SK-N-SH treated with all-trans-retinoic acid at 6 μM for 48 hours (cell line): ENCODE data around the gene LDLRAD2.
"Not testable (repeated sequence)": the region's sequence is repeated elsewhere in the genome, so short reads cannot be mapped to it uniquely, and the experiment has no call there.

Experiments
- ATAC-seq: fragments of 200-7000 bp; cut with Tn5 transposase; 3 replicates; pipeline ENCODE4 v1.9.1; 2020; ENCODE audit warnings: mild to moderate bottlenecking, moderate library complexity
- ARNTL ChIP-seq: fragments of 450-650 bp; formaldehyde crosslinking; IDR thresholded peaks from 2 replicates; pipeline ENCODE4 v1.5.0; 2020; ENCODE audit warnings: low read depth, mild to moderate bottlenecking, moderate library complexity, borderline replicate concordance
- CSDC2 ChIP-seq: fragments of 250-450 bp; sonication (Bioruptor Pico); IDR thresholded peaks from 2 replicates; pipeline ENCODE4 v1.5.0; 2020; ENCODE audit warnings: mild to moderate bottlenecking, moderate library complexity
- ESRRG ChIP-seq: fragments of 250-450 bp; sonication (Bioruptor Pico); IDR thresholded peaks from 2 replicates; pipeline ENCODE4 v1.6.1; 2021; ENCODE audit warnings: mild to moderate bottlenecking
- GLIS3 ChIP-seq: fragments of 250-450 bp; sonication (Bioruptor Pico); IDR thresholded peaks from 2 replicates; pipeline ENCODE4 v1.5.0; 2020; ENCODE audit warnings: mild to moderate bottlenecking, moderate library complexity
- ISL1 ChIP-seq: fragments of 250-450 bp; sonication (Bioruptor Pico); IDR thresholded peaks from 2 replicates; pipeline ENCODE4 v2.1.2; 2022; ENCODE audit warnings: mild to moderate bottlenecking, moderate library complexity
- OSR1 ChIP-seq: fragments of 250-450 bp; sonication (Bioruptor Pico); IDR thresholded peaks from 2 replicates; pipeline ENCODE4 v1.8.0; 2022; ENCODE audit warnings: moderate library complexity, mild to moderate bottlenecking, inconsistent platforms
- PPARA ChIP-seq: fragments of 250-450 bp; sonication (Bioruptor Pico); IDR thresholded peaks from 2 replicates; pipeline ENCODE4 v1.5.0; 2020; ENCODE audit warnings: mild to moderate bottlenecking, borderline replicate concordance
- RARB ChIP-seq: fragments of 250-450 bp; sonication (Bioruptor Pico); IDR thresholded peaks from 2 replicates; pipeline ENCODE4 v1.8.0; 2021; ENCODE audit warnings: mild to moderate bottlenecking, moderate library complexity
- SNAI2 ChIP-seq: fragments of 250-450 bp; sonication (Bioruptor Pico); IDR thresholded peaks from 2 replicates; pipeline ENCODE4 v1.5.0; 2020; ENCODE audit warnings: mild to moderate bottlenecking, moderate library complexity
- TCF4 ChIP-seq: fragments of 250-450 bp; sonication (Bioruptor Pico); IDR thresholded peaks from 2 replicates; pipeline ENCODE4 v1.8.0; 2021; ENCODE audit warnings: mild to moderate bottlenecking, moderate library complexity, borderline replicate concordance
- TOX ChIP-seq: fragments of 250-450 bp; sonication (Bioruptor Pico); IDR thresholded peaks from 2 replicates; pipeline ENCODE4 v1.8.0; 2021; ENCODE audit warnings: mild to moderate bottlenecking, moderate library complexity, borderline replicate concordance
- ZFP3 ChIP-seq: fragments of 250-450 bp; sonication (Bioruptor Pico); IDR thresholded peaks from 2 replicates; pipeline ENCODE4 v1.5.0; 2020; ENCODE audit warnings: mild to moderate bottlenecking, moderate library complexity
- ZFP30 ChIP-seq: fragments of 450-650 bp; formaldehyde crosslinking; IDR thresholded peaks from 2 replicates; pipeline ENCODE4 v1.5.0; 2022; ENCODE audit warnings: mild to moderate bottlenecking, moderate library complexity
- ZNF565 ChIP-seq: fragments of 450-650 bp; formaldehyde crosslinking; conservative IDR thresholded peaks from 2 replicates; pipeline ENCODE4 v1.5.0; 2020; ENCODE audit warnings: low read depth, mild to moderate bottlenecking, moderate library complexity
- ZNF70 ChIP-seq: fragments of 450-650 bp; formaldehyde crosslinking; IDR thresholded peaks from 2 replicates; pipeline ENCODE4 v1.5.0; 2020; ENCODE audit warnings: mild to moderate bottlenecking, moderate library complexity
- ZNF8 ChIP-seq: fragments of 450-650 bp; formaldehyde crosslinking; IDR thresholded peaks from 2 replicates; pipeline ENCODE4 v1.5.0; 2020; ENCODE audit warnings: mild to moderate bottlenecking, moderate library complexity
- TF ChIP-seq, protein P1 (sequence below): fragments of 250-450 bp; sonication (Bioruptor Pico); IDR thresholded peaks from 2 replicates; pipeline ENCODE4 v1.8.0; 2021; ENCODE audit warnings: low read depth, mild to moderate bottlenecking, moderate library complexity, borderline replicate concordance
- TF ChIP-seq, protein P2 (sequence below): fragments of 250-450 bp; sonication (Bioruptor Pico); IDR thresholded peaks from 2 replicates; pipeline ENCODE4 v1.5.0; 2020; ENCODE audit warnings: mild to moderate bottlenecking, moderate library complexity
- TF ChIP-seq, protein P3 (sequence below): fragments of 250-450 bp; sonication (Bioruptor Pico); IDR thresholded peaks from 2 replicates; pipeline ENCODE4 v1.5.1; 2020; ENCODE audit warnings: low read depth, mild to moderate bottlenecking, moderate library complexity
- TF ChIP-seq, protein P4 (sequence below): fragments of 250-450 bp; sonication (Bioruptor Pico); IDR thresholded peaks from 2 replicates; pipeline ENCODE4 v1.5.1; 2021; ENCODE audit warnings: mild to moderate bottlenecking, moderate library complexity

The LDLRAD2 gene

DNA sequence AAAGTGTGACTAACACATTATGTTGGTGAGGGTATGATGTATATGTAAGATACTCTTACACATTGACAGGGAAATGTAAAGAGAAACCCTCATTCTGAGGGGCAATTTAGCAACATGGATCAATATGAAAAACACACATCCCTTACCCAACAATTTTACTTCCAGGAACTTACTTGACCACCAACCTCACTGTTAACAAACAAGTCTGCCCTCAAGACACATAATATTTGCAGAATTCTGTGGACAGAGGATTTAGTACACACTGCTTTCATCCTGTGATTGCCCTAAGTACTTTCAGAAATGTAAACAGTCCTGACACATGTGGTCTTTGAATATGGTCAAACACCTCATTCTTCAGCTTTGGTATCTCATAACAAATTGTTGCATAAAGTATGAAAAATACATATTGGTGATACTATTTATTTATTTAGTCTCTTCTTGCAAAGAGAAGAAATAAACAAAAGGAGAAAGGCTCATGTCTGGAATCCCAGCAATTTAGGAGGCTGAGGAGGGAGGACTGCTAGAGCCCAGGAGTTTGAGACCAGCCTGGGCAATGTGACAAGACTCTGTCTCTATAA lies 36.0 kb upstream of the LDLRAD2 start:
- TF ChIP-seq RARB (CRISPR knock-in tag) (no peak), CSDC2 (CRISPR knock-in tag) (no peak), ZNF565 (no peak), ZNF8 (CRISPR knock-in tag) (no peak), ZFP3 (CRISPR knock-in tag) (no peak), ESRRG (no peak)
- TF ChIP-seq, protein P1, sequence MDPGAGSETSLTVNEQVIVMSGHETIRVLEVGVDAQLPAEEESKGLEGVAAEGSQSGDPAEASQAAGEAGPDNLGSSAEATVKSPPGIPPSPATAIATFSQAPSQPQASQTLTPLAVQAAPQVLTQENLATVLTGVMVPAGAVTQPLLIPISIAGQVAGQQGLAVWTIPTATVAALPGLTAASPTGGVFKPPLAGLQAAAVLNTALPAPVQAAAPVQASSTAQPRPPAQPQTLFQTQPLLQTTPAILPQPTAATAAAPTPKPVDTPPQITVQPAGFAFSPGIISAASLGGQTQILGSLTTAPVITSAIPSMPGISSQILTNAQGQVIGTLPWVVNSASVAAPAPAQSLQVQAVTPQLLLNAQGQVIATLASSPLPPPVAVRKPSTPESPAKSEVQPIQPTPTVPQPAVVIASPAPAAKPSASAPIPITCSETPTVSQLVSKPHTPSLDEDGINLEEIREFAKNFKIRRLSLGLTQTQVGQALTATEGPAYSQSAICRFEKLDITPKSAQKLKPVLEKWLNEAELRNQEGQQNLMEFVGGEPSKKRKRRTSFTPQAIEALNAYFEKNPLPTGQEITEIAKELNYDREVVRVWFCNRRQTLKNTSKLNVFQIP (CRISPR knock-in tag) = no peak
- TF ChIP-seq, protein P2, sequence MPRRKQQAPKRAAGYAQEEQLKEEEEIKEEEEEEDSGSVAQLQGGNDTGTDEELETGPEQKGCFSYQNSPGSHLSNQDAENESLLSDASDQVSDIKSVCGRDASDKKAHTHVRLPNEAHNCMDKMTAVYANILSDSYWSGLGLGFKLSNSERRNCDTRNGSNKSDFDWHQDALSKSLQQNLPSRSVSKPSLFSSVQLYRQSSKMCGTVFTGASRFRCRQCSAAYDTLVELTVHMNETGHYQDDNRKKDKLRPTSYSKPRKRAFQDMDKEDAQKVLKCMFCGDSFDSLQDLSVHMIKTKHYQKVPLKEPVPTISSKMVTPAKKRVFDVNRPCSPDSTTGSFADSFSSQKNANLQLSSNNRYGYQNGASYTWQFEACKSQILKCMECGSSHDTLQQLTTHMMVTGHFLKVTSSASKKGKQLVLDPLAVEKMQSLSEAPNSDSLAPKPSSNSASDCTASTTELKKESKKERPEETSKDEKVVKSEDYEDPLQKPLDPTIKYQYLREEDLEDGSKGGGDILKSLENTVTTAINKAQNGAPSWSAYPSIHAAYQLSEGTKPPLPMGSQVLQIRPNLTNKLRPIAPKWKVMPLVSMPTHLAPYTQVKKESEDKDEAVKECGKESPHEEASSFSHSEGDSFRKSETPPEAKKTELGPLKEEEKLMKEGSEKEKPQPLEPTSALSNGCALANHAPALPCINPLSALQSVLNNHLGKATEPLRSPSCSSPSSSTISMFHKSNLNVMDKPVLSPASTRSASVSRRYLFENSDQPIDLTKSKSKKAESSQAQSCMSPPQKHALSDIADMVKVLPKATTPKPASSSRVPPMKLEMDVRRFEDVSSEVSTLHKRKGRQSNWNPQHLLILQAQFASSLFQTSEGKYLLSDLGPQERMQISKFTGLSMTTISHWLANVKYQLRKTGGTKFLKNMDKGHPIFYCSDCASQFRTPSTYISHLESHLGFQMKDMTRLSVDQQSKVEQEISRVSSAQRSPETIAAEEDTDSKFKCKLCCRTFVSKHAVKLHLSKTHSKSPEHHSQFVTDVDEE (CRISPR knock-in tag) = no peak
- TF ChIP-seq, all 23 proteins: peak for 0
- no peak for ATAC-seq

DNA sequence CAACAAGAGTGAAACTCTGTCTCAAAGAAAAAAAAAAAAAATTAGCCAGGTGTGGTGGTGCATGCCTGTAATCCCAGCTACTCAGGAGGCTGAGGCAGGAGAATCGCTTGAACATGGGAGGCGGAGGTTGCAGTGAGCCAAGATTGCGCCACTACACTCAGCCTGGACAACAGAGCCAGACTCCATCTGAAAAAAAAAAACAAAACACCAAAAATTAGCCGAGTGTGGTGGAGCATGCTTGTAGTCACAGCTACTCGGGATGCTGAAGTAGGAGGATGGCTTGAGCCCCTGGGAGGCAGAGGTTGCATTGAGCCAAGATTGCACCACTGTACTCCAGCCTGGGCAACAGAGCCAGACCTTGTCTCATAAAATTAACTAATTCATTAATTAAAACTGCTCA lies 35.1 kb upstream of the LDLRAD2 start:
- not testable (repeated sequence) for ATAC-seq

DNA sequence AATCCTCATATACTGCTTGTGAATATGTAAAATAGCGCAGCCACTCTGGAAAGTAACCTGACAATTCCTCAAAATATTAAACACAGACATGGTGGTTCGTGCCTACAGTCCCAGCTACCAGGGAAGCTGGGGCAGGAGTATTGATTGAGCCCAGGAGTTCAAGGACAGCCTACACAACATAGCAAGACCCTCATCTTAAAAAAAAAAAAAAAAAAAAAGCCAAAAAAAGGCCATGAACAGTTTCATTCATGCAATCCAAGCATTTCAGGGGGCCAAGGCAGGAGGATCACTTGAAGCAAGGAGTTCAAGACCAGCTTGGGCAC lies 33.7 kb upstream of the LDLRAD2 start:
- ATAC-seq = no peak
- TF ChIP-seq TOX (no peak), ISL1 (CRISPR knock-in tag) (no peak), ZNF8 (CRISPR knock-in tag) (no peak), ZNF565 (no peak), ESRRG (no peak), SNAI2 (CRISPR knock-in tag) (no peak), ZNF70 (CRISPR knock-in tag) (no peak), ZFP3 (CRISPR knock-in tag) (no peak), CSDC2 (CRISPR knock-in tag) (no peak), RARB (CRISPR knock-in tag) (no peak), OSR1 (CRISPR knock-in tag) (no peak), ARNTL (CRISPR knock-in tag) (no peak), TCF4 (CRISPR knock-in tag) (no peak), PPARA (no peak), GLIS3 (CRISPR knock-in tag) (no peak), ZFP30 (CRISPR knock-in tag) (no peak)
- TF ChIP-seq, protein P3, sequence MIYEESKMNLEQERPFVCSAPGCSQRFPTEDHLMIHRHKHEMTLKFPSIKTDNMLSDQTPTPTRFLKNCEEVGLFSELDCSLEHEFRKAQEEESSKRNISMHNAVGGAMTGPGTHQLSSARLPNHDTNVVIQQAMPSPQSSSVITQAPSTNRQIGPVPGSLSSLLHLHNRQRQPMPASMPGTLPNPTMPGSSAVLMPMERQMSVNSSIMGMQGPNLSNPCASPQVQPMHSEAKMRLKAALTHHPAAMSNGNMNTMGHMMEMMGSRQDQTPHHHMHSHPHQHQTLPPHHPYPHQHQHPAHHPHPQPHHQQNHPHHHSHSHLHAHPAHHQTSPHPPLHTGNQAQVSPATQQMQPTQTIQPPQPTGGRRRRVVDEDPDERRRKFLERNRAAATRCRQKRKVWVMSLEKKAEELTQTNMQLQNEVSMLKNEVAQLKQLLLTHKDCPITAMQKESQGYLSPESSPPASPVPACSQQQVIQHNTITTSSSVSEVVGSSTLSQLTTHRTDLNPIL (CRISPR knock-in tag) = no peak
- TF ChIP-seq, protein P1 (CRISPR knock-in tag) = no peak
- TF ChIP-seq, protein P2 (CRISPR knock-in tag) = no peak
- TF ChIP-seq, protein P4, sequence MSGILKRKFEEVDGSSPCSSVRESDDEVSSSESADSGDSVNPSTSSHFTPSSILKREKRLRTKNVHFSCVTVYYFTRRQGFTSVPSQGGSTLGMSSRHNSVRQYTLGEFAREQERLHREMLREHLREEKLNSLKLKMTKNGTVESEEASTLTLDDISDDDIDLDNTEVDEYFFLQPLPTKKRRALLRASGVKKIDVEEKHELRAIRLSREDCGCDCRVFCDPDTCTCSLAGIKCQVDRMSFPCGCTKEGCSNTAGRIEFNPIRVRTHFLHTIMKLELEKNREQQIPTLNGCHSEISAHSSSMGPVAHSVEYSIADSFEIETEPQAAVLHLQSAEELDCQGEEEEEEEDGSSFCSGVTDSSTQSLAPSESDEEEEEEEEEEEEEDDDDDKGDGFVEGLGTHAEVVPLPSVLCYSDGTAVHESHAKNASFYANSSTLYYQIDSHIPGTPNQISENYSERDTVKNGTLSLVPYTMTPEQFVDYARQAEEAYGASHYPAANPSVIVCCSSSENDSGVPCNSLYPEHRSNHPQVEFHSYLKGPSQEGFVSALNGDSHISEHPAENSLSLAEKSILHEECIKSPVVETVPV (CRISPR knock-in tag) = no peak
